ENCODE data around the gene WDR55.

GRCh38 chr5:140647042-140647419 lies 17.7 kb upstream of the WDR55 start:
- TF ChIP-seq HDAC2 (IDR thresholded peaks at IDR 0.05) = no peak
- no peak for TF ChIP-seq CTCF (IDR thresholded peaks at IDR 0.05)
- no peak for TF ChIP-seq CEBPB (IDR thresholded peaks at IDR 0.05)
- TF ChIP-seq CBX2 (IDR thresholded peaks at IDR 0.05; ENCODE audit: borderline replicate concordance, low read depth) = no peak
- no peak for TF ChIP-seq POLR2A (IDR thresholded peaks at IDR 0.05; ENCODE audit: low read length)
- TF ChIP-seq BCL3 (IDR thresholded peaks at IDR 0.05) = no peak
- no peak for TF ChIP-seq JUN (IDR thresholded peaks at IDR 0.05)
- no peak for TF ChIP-seq BHLHE40 (IDR thresholded peaks at IDR 0.05; ENCODE audit: low read depth, low read length)
- no peak for TF ChIP-seq SMC3 (IDR thresholded peaks at IDR 0.05)
- no peak for TF ChIP-seq HES2 (IDR thresholded peaks at IDR 0.05)
- no peak for TF ChIP-seq FOSB (CRISPR knock-in tag; IDR thresholded peaks at IDR 0.05)
